ENCODE data around the gene CCER1. TPM values are rescaled to one million over a fixed set of nuclear protein-coding genes. Genes with fewer than 3 reads are reported as not detected.

The CCER1 gene
- total and polyA plus RNA-seq, 9 of the 15 experiments (the other 6 are each of a cell fraction or from before 2014, with no cell fraction given), result not detected

GRCh38 chr12:90937651-90938050 lies 17.3 kb downstream of the CCER1 start:
- in situ Hi-C loops (cut with MboI) (loop anchor here (25.0 kb wide), 1 partner anchor 1475 kb away; no protein-coding TSS in a partner anchor), intact Hi-C loops (cut with micrococcal nuclease) (no loop called here)
- CTCF ChIA-PET (ENCODE audit: low intra/inter-chr PET ratio), result no interaction called here
- POLR2A ChIA-PET, result no interaction called here
- no peak overlapping the region for H3K4me2 ChIP-seq (ENCODE audit: insufficient read depth, low read length)
- no peak for DNase-seq (ENCODE audit: extremely low read depth in 1 of 4, low spot score in 3 of 4)
- no peak overlapping the region for H3K27ac ChIP-seq (ENCODE audit: extremely low read depth, low read depth, low read length)
- no peaks in the 10 kb centered on the region for H4K20me1 ChIP-seq (replicated peaks; ENCODE audit: control insufficient read depth, insufficient read depth, low read length)
- H3K9me3 ChIP-seq (replicated peaks; ENCODE audit: control insufficient read depth, insufficient read depth, low read depth, low read length), result no peaks in the 10 kb centered on the region
- no peak overlapping the region for H3K4me3 ChIP-seq
- TF ChIP-seq ZNF609 (CRISPR knock-in tag; IDR thresholded peaks at IDR 0.05; ENCODE audit: borderline replicate concordance) (no peak), ZNF695 (CRISPR knock-in tag; IDR thresholded peaks at IDR 0.05) (no peak), CHD2 (IDR thresholded peaks at IDR 0.05; ENCODE audit: low read depth, low read length) (no peak), NR1H2 (CRISPR knock-in tag; IDR thresholded peaks at IDR 0.05) (no peak), E2F8 (IDR thresholded peaks at IDR 0.05; ENCODE audit: low read depth, partially characterized antibody) (no peak), HDAC2 (IDR thresholded peaks at IDR 0.05) (no peak), DPF2 (IDR thresholded peaks at IDR 0.05) (no peak), FOS (IDR thresholded peaks at IDR 0.05; ENCODE audit: extremely low read depth, insufficient read length) (no peak), ZNF77 (CRISPR knock-in tag; IDR thresholded peaks at IDR 0.05) (no peak), HNRNPL (IDR thresholded peaks at IDR 0.05; ENCODE audit: low read depth, low read length) (no peak), ZNF143 (CRISPR knock-in tag; IDR thresholded peaks at IDR 0.05) (no peak), NFRKB (IDR thresholded peaks at IDR 0.05; ENCODE audit: low read depth) (no peak), ARID3B (CRISPR knock-in tag; IDR thresholded peaks at IDR 0.05; ENCODE audit: borderline replicate concordance) (no peak)
- no peak for ATAC-seq
- WGBS (ENCODE audit: insufficient coverage, low coverage, missing lambda C conversion rate), result 0% methylated on average over 2 of the region's 2 CpGs
- H3K27me3 ChIP-seq (ENCODE audit: control insufficient read depth in 2 of 2, insufficient read depth in 2 of 2, low read length in 2 of 2), result no peaks in the 10 kb centered on the region
- H3K9me1 ChIP-seq (ENCODE audit: control insufficient read depth, insufficient read depth, low read length), result no peaks in the 10 kb centered on the region
- no TSS peak for BruUV-seq (replicated peaks)
- FAIRE-seq, result no peak
- H3K36me3 ChIP-seq (ENCODE audit: control insufficient read depth, insufficient read depth, low read length), result no peaks in the 10 kb centered on the region
- H3K79me2 ChIP-seq (ENCODE audit: control insufficient read depth, insufficient read depth, low read length), result no peaks in the 10 kb centered on the region
- H2AFZ ChIP-seq (ENCODE audit: low read depth, low read length), result no peak overlapping the region
- H3K4me1 ChIP-seq (replicated peaks in 1 of 2; ENCODE audit: control insufficient read depth in 2 of 2, insufficient read depth in 2 of 2, low read length in 2 of 2), result no peaks in the 10 kb centered on the region
- no peak overlapping the region for H3K9ac ChIP-seq (ENCODE audit: insufficient read depth in 1 of 2, low read depth in 2 of 2, low read length in 2 of 2)

Data from K562 (cell line).